ENCODE data around the gene RPS6KB2. TPM values are rescaled to one million over a fixed set of nuclear protein-coding genes. Genes with fewer than 3 reads are reported as not detected.

The RPS6KB2 gene
- total and polyA plus RNA-seq, 10 of the 15 experiments (the other 5 are each of a cell fraction or from before 2014, with no cell fraction given), result 0.39 to 101 (median 58.4) TPM

DNA sequence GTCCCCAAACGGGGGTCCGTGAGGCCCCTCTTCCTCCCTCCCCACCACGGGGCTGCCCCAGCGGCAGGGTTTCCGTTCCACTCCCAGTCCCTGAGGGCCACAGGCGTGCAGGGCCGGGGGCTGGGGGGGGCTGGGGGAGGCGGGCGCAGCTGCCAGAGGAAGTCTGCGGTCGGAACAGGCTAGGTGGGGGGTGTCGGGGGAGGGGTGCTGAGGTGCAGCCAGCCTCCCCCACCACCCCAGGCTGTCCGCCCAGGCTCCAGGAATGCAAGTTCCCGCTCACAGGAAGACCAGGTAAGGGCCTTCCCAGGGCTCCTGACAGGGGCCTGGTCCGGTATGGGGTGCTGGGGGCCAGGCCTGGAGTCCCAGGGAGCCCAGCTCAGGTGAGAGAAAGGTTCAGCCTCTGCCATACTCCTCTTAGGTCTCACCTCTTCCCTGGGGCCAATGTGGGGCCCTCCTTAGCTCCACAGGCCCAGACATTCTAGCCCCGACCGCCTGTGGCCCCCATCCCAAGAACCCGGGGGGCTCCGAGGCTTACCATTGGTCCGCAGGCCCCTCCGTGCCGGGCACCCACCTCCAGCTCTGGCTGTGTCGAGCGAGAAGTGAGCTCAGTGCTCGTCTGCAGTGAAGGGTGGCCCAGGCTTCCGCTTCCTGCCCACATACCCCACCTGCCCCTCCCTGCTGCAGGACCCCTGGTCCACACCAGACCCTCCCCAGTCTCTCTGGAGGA lies 9.0 kb downstream of the RPS6KB2 start, which contains the start of gene PTPRCAP:
Gene PTPRCAP, minus strand, starts transcription at position 601 of the 727 bp plus-strand sequence. Its CDS starts 63 bp downstream, at position 538.
- no peaks in the 10 kb centered on the region for H4K20me1 ChIP-seq (ENCODE audit: control insufficient read depth, insufficient read depth)
- 0% methylated on average over 16 of the region's 26 CpGs for WGBS (ENCODE audit: insufficient coverage, insufficient replicate concordance, low lambda C conversion rate, missing lambda C conversion rate)
- H3K36me3 ChIP-seq (ENCODE audit: control insufficient read depth in 2 of 2, insufficient read depth in 2 of 2, low read length in 1 of 2), result peaks cover 6 to 21% of the 10 kb centered on the region in 2 experiments; a peak in 3 of 4 replicates
- ChIA-PET POLR2A (interaction anchor here (0.6 to 4.7 kb wide), 20 partner anchors 9 to 192 kb away, joined by 3 to 95 read pairs (median 6); partner anchors contain the start of genes AIP, CDK2AP2, GRK2 and NUDT8), SMC1A (ENCODE audit: uncharacterized antibody, unreplicated experiment) (interaction anchor here (0.7 to 4.2 kb wide), 15 partner anchors 8 to 196 kb away, joined by 3 to 46 read pairs (median 6); partner anchors contain the start of genes AIP, PITPNM1, PPP1CA and RAD9A), CTCF (interaction anchor here (0.5 to 4.3 kb wide), 20 partner anchors 8 to 219 kb away, joined by 3 to 53 read pairs (median 4); partner anchors contain the start of genes CDK2AP2, PPP1CA, RPS6KB2 and TBC1D10C), RAD21 (ENCODE audit: unreplicated experiment) (interaction anchor here (0.6 to 7.2 kb wide), 19 partner anchors 9 to 193 kb away, joined by 3 to 112 read pairs (median 7); partner anchors contain the start of genes AIP, NUDT8, PITPNM1 and POLD4)
- H3K4me2 ChIP-seq (ENCODE audit: control insufficient read depth, insufficient read depth), result peak within 1 kb of the TSS; percentile 86
- peak within 1 kb of the TSS; percentile 99 for H3K9ac ChIP-seq (ENCODE audit: control insufficient read depth, insufficient read depth, low read length)
- no peaks in the 10 kb centered on the region for H3K9me3 ChIP-seq (replicated peaks; ENCODE audit: control insufficient read depth, insufficient read depth, low read length)
- peaks cover 57% of the 10 kb centered on the region for H3K79me2 ChIP-seq (ENCODE audit: control insufficient read depth, insufficient read depth, low read length)
- peak; percentile 31 for FAIRE-seq
- H2AFZ ChIP-seq (ENCODE audit: control insufficient read depth, low read depth, low read length), result no peak within 1 kb of the TSS
- in situ Hi-C loops (cut with MboI) (no loop called here), intact Hi-C loops (cut with micrococcal nuclease; ENCODE audit: unreplicated experiment) (loop anchor here (2.0 to 5.0 kb wide), 4 partner anchors 32 to 70 kb away; partner anchors contain the start of genes PPP1CA, TBC1D10C and TMEM134)
- H3K4me1 ChIP-seq (ENCODE audit: control insufficient read depth, insufficient read depth, low read length), result peaks cover 36% of the 10 kb centered on the region
- H3K27me3 ChIP-seq (replicated peaks in 1 of 2; ENCODE audit: control insufficient read depth in 2 of 2, insufficient read depth in 2 of 2, low read length in 1 of 2), result no peaks in the 10 kb centered on the region
- BruUV-seq (replicated peaks), result TSS peak; percentile 64
- DNase-seq (ENCODE audit: low read depth, low spot score), result no peak
- peak; percentile 46 for ATAC-seq
- H3K27ac ChIP-seq (ENCODE audit: control insufficient read depth, insufficient read depth), result peak within 1 kb of the TSS; percentile 99
- H3K4me3 ChIP-seq, result peak within 1 kb of the TSS; percentile 90
- TF ChIP-seq FOXM1 (IDR thresholded peaks at IDR 0.05; ENCODE audit: low read depth, low read length) (no peak), IRF4 (IDR thresholded peaks at IDR 0.05; ENCODE audit: low read depth, low read length) (no peak), NRF1 (conservative IDR thresholded peaks at IDR 0.05; ENCODE audit: low read depth, low read length) (no peak), CBX5 (IDR thresholded peaks at IDR 0.05; ENCODE audit: low read depth) (no peak), ATF7 (IDR thresholded peaks at IDR 0.05; ENCODE audit: low read depth) (no peak), SIX5 (IDR thresholded peaks at IDR 0.05; ENCODE audit: low read depth, low read length, severe bottlenecking) (no peak), BACH1 (IDR thresholded peaks at IDR 0.05; ENCODE audit: borderline replicate concordance) (0 out of 2 replicates have a peak, but pooled peaks have one; percentile 34), RUNX3 (IDR thresholded peaks at IDR 0.05; ENCODE audit: low read length) (no peak), POLR2AphosphoS5 (IDR thresholded peaks at IDR 0.05; ENCODE audit: low read length) (peak; percentile 97), RAD21 (IDR thresholded peaks at IDR 0.05; ENCODE audit: insufficient read depth, low read depth, low read length) (no peak)
- TF ChIP-seq, protein P1, sequence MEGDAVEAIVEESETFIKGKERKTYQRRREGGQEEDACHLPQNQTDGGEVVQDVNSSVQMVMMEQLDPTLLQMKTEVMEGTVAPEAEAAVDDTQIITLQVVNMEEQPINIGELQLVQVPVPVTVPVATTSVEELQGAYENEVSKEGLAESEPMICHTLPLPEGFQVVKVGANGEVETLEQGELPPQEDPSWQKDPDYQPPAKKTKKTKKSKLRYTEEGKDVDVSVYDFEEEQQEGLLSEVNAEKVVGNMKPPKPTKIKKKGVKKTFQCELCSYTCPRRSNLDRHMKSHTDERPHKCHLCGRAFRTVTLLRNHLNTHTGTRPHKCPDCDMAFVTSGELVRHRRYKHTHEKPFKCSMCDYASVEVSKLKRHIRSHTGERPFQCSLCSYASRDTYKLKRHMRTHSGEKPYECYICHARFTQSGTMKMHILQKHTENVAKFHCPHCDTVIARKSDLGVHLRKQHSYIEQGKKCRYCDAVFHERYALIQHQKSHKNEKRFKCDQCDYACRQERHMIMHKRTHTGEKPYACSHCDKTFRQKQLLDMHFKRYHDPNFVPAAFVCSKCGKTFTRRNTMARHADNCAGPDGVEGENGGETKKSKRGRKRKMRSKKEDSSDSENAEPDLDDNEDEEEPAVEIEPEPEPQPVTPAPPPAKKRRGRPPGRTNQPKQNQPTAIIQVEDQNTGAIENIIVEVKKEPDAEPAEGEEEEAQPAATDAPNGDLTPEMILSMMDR (IDR thresholded peaks at IDR 0.05 in 2 of 3, conservative IDR thresholded peaks at IDR 0.05 in 1 of 3; ENCODE audit: control insufficient read depth in 2 of 3, extremely low read depth in 1 of 3, insufficient read depth in 1 of 3, low read depth in 3 of 3, low read length in 3 of 3), result no peak
- TF ChIP-seq, protein P2, sequence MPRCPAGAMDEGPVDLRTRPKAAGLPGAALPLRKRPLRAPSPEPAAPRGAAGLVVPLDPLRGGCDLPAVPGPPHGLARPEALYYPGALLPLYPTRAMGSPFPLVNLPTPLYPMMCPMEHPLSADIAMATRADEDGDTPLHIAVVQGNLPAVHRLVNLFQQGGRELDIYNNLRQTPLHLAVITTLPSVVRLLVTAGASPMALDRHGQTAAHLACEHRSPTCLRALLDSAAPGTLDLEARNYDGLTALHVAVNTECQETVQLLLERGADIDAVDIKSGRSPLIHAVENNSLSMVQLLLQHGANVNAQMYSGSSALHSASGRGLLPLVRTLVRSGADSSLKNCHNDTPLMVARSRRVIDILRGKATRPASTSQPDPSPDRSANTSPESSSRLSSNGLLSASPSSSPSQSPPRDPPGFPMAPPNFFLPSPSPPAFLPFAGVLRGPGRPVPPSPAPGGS (IDR thresholded peaks at IDR 0.05; ENCODE audit: borderline replicate concordance, insufficient read depth, low read depth, low read length, poor library complexity, severe bottlenecking), result no peak
- TF ChIP-seq, protein P3, sequence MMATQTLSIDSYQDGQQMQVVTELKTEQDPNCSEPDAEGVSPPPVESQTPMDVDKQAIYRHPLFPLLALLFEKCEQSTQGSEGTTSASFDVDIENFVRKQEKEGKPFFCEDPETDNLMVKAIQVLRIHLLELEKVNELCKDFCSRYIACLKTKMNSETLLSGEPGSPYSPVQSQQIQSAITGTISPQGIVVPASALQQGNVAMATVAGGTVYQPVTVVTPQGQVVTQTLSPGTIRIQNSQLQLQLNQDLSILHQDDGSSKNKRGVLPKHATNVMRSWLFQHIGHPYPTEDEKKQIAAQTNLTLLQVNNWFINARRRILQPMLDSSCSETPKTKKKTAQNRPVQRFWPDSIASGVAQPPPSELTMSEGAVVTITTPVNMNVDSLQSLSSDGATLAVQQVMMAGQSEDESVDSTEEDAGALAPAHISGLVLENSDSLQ (IDR thresholded peaks at IDR 0.05), result no peak; the same call in 1 of the 2 replicates
- TF ChIP-seq, protein P4, sequence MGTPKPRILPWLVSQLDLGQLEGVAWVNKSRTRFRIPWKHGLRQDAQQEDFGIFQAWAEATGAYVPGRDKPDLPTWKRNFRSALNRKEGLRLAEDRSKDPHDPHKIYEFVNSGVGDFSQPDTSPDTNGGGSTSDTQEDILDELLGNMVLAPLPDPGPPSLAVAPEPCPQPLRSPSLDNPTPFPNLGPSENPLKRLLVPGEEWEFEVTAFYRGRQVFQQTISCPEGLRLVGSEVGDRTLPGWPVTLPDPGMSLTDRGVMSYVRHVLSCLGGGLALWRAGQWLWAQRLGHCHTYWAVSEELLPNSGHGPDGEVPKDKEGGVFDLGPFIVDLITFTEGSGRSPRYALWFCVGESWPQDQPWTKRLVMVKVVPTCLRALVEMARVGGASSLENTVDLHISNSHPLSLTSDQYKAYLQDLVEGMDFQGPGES (IDR thresholded peaks at IDR 0.05), result no peak
- TF ChIP-seq, protein P5, sequence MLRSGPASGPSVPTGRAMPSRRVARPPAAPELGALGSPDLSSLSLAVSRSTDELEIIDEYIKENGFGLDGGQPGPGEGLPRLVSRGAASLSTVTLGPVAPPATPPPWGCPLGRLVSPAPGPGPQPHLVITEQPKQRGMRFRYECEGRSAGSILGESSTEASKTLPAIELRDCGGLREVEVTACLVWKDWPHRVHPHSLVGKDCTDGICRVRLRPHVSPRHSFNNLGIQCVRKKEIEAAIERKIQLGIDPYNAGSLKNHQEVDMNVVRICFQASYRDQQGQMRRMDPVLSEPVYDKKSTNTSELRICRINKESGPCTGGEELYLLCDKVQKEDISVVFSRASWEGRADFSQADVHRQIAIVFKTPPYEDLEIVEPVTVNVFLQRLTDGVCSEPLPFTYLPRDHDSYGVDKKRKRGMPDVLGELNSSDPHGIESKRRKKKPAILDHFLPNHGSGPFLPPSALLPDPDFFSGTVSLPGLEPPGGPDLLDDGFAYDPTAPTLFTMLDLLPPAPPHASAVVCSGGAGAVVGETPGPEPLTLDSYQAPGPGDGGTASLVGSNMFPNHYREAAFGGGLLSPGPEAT (IDR thresholded peaks at IDR 0.05; ENCODE audit: low read depth), result no peak
